GM23248 (cell line): ENCODE measurements around the gene CDC123.

Experiments used
- EZH2 ChIP-seq: fragments of 200-600 bp; sonication (generic); IDR thresholded peaks from 2 replicates; pipeline ENCODE4 v1.6.1; 2018; ENCODE audit warnings: antibody characterized with exemption, mild to moderate bottlenecking; ENCODE audit not compliant: insufficient read depth, poor library complexity, severe bottlenecking
- EZH2phosphoT487 ChIP-seq: fragments of 200-600 bp; sonication (generic); IDR thresholded peaks from 2 replicates; pipeline ENCODE4 v1.6.1; 2018; ENCODE audit warnings: antibody characterized with exemption, moderate library complexity, mild to moderate bottlenecking, low read depth; ENCODE audit not compliant: insufficient read depth

GRCh38 chr10:12237265-12238220, 41.6 kb downstream of the CDC123 start:
- TF ChIP-seq EZH2 (no peak), EZH2phosphoT487 (no peak)
